Measurements from ENCODE around the gene BCR. TPM values are rescaled to one million over a fixed set of nuclear protein-coding genes. Genes with fewer than 3 reads are reported as not detected.
A peak's percentile ranks its signal among the peaks of the same experiment; 100 is the strongest.

The BCR gene
- total RNA-seq, 1 donor from 2014 or later = 109 TPM

DNA sequence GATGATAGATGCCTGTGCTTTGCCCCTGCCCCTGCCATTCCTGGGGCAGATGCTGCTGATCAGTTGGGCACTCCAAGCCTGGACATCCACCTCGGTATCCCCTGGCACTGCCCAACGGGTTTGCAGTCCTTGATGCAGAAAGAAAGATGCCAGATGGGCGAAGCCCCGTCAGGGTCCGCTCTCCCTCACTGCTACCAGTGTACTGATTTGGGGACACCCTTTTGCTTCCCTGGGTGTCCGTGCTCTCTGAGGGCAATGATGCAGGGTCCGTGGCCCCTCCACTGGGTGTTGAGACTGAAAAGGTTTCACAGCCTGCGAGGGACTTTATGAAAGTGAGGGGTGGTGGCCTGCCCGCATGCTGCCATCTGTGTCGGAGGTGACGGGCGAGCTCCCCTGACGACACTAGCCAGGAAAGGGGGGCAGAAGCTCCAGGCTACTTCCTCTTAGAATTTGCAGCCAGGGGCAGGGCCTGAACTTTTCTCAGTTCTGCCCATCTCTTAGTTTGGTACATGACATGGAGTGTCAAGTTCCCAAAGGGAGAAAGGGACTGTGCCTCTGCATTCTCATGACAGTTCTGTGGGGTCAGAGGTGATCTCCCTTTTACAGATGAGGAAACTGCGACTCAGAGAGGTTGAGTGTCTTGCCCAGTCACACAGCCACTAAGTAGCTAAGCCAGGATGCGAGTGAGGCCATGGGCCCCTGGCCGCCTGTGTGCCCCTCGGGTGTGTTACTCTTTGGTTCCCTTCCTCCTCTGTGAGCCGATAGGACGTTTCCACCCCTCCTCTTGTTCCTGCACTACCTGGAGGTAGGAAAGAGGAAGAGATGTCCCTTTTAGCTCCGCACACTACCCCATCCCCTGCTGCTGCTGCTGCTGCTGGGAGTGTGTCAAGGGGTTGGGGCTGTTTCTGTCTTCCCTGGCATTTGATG lies 96.6 kb downstream of the BCR start:
- DNase-seq (ENCODE audit: low read depth) = no peak

DNA sequence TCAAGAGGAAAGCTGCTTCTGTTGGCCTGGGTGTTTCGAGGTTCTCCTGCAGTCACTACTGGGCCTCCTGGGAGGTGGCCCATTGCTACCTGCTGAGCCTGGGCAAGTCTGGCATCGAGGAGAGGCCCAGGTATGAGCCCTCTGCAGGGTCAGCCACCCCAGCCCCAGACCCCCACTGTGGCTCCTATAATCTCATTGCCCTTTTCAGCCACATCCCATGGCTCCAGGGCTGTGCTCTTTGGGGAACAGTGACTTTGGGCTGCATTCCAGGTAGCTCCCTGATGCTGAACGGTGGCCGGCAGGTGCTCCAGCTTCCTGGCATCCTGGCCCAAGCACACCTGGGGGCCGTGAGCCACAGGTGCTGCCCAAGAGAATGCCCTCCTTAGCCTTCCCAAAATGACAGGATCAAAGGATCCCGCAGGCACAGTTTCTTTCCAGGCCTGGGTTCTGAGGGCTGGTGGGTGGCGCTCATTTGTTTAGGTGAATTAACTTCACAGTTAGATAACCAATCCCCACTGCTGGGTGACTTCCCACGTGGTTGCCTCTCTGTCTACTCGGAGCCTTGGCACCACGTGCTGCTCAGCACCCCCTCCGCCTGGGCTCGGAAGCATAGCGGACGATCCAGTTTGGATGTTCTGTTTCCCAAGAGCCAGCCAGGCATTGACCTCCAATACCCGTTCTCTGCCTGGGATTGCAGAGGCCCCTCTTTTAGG lies 97.4 kb downstream of the BCR start:
- no peak for DNase-seq (ENCODE audit: low read depth)

GRCh38 chr22:23278883-23279675 lies 98.8 kb downstream of the BCR start:
- DNase-seq (ENCODE audit: low read depth) = peak; percentile 23

DNA sequence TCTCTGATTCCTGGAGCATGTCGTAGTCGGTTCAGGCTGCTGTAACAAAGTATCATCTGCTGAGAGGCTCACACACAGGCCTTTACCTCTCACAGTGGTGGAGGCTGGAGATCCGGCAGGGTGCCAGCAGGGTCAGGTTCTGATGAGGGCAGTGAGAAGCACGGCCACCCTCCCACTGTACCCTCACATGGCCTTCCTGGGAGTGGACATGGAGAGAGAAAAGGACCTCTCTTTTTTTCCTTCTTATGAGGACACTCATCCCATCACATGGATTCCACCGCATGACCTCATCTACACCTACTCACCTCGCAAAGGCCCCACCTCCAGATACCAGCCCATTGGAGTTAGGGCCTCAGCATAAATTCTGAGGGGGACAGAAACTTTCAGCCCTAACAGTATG lies 99.5 kb downstream of the BCR start:
- DNase-seq (ENCODE audit: low read depth) = no peak

DNA sequence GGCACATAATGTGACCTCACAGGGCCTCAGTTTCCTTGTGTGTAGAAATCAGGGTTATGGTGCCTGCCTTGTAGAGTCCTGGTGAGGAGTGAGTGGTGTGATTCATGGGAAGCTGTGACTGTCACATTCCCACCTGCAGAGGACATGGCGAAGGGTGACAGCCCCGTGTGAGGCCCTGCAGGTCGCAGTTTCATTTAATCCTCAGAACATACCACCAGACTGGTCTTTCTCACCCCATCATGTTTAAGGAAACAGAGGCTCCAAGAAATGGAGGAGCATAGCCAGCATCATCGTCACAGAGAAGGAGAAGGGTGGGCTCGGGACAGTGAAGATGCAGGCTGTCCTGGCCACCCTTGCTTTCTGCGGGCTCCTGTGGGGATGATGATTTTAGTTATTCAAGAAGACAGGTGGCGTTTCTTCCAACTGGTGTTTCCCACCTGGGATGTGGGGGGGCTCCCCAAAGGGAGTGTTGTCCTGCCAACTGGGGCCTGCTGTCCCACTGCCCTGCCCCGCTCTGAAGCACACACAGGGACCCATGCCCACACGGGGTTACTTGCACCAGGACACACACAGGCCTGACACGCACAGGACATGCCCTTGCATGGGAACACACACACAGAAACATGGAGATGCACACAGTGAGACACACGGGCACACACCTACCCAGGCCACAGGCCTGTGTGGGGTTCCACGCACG lies 100.2 kb downstream of the BCR start:
- no peak for DNase-seq (ENCODE audit: low read depth)

- no peak for DNase-seq (ENCODE audit: low read depth)
Measured at GRCh38 chr22:23281053-23281405, 100.7 kb downstream of the BCR start.

DNA sequence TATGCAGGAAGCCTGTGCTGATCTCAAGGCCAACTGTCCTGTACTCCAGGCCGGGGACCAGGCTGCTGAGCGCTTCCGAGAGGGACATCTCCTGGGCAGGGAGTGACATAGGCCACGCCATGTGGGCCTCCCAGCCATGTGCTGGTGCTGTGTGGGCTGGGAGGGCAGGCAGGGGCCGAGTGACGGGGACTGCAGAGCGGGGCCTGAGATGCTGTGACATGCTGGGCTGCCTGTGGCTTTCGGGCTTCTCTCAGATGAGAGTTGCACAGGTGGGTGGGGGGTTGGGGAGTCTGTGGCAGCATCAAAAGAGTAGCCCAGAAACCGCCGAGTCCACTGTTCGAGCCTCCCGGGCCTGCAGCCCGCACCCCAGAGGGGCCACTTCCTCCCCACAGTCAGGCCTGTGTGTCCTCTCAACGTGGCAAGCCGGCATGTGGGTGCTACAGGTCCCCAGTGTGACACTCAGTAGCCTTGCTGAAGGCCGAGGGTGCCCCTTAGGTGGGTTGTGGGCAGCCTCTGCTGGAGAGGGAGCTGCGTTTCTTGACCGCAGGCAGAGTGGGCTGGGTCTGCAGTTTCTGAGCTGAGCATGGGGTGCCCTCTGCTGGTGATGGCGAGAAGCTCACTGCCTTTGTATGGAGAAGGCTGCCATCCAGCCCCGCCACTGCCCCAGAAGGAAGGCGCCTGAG lies 101.2 kb downstream of the BCR start:
- peak; percentile 59 for DNase-seq (ENCODE audit: low read depth)

GRCh38 chr22:23282089-23282501 lies 101.8 kb downstream of the BCR start:
- DNase-seq (ENCODE audit: low read depth) = peak; percentile 88

DNA sequence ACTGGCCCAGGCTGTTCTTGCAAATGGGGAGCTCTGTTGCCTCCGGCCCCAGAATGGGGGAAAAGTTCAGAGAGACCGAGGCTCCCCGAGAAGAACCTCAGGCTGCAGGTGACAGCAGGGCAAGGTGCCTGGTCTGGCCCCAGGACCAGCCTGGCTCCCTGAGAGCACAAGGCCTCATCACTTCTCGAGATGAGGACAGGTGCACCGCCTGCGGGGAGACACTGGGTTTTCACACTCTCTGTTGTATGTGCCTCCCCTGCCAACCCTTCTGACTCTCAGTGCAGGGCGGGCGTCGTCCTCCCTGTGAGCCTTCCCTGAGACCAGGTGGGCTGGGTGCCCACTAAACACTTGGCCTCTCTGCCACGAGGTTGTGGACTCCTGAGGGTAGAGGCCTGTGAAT lies 102.2 kb downstream of the BCR start:
- DNase-seq (ENCODE audit: low read depth) = no peak

GRCh38 chr22:23282986-23283385 lies 102.7 kb downstream of the BCR start:
- no peak for DNase-seq (ENCODE audit: low read depth)

- no peak for DNase-seq (ENCODE audit: low read depth)
Measured at GRCh38 chr22:23283591-23284503, 103.5 kb downstream of the BCR start.

DNA sequence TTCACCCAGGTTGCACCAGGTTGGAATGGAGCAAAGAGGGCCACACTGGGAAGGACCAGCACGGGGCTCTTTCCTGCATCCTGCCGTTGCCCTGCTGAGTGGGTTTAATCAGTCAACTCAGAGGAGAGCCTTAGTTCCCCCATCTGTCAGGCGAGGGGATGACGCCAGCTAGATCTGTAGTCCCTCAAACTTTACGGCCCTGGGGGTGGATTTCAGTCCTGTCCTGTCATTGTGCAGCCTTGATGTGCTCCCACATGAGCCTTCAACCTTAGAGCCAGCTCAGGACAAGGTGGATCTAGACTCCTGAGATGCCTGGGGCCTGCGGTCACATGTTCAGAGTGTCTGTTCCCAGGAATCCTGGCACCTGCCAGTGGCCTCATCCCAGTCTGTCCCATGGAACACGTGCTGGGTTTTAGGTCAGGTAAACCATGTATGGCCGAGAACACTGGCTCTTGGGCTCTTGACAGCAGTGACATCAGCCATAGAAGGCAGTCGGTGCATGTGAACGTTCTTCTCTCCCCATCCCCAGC lies 104.3 kb downstream of the BCR start:
- no peak for DNase-seq (ENCODE audit: low read depth)

DNA sequence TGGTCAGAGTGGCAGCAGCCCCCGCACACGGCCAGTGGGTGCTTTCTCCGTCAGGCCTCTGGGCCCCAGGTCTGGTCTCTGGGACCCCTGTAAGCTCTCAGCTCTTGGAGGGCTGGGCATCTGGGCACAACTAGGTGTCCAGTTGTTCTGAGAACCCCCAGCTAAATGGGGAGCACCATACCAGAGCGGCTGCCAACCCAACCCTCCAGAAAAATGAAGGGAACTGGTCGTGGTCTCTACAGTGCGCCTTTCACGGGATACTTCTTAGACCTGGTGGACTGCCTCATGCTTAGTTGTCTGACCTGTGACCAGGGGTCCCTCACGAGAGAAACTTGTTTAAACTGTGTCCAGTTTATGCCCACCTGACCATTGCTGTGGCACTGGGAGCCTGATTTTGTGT lies 104.9 kb downstream of the BCR start:
- no peak for DNase-seq (ENCODE audit: low read depth)

DNA sequence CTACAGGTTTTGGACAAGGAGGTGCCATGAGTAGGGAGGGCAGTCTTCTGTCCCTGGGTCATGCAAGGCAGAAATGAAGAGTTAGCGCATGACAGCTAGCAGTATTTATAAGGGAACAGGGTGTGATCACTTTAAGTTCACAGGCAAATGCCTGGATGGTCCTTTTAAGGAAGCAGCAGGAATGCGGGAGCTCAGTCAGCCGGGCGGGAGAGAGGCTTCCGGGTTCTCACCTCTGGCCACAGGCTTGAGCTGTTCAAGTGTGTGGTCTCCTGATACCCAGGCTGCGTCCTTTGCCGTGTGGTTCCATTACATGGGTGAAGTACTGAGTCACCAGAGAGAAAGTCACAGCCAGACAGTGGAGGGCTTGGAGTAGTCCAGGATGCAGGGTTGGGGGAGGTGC lies 105.4 kb downstream of the BCR start:
- no peak for DNase-seq (ENCODE audit: low read depth)

- no peak for DNase-seq (ENCODE audit: low read depth)
Measured at GRCh38 chr22:23286296-23286695, 106.0 kb downstream of the BCR start.

DNA sequence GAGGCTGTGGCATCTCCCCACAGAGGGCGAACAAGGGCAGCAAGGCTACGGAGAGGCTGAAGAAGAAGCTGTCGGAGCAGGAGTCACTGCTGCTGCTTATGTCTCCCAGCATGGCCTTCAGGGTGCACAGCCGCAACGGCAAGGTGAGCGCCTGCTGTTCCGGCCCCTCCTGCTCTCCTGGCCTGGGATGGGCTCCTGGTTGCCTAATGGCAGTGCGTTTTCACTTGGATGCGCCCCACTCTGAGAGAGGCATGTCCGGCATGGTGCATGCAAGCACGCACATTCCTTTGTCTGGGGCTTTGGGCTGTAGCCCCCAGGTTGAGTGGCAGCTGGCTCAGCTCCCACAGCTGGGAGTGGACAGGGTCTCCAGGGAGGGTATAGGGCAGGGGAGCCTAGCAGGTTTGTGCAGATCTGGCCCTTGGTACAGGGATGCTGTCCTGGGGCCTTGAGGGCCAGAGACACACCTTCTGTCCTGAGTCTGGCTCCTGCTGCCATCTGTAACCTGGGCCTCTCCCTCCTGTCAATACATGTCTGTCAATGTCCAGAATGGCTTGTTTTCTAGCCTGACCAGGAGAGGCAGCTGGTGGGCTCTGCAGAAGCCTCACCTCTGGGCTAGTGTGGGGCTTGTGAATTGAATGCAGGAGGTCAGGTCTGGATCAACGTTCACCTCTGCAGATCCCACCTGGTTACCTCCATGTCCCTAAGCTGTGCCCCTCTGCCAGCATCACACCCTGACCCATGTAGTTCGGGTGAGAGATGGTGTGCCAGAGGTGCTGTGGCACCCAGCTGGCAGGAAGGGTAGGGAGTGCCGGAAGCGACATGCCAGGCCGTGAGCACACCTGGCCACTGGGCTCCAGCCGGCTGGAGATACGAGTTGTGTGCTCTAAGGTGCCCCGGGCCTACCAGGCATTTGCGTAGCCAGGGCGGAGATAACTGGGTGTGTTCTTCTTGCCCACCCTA lies 107.1 kb downstream of the BCR start:
- DNase-seq (ENCODE audit: low read depth) = no peak

DNA sequence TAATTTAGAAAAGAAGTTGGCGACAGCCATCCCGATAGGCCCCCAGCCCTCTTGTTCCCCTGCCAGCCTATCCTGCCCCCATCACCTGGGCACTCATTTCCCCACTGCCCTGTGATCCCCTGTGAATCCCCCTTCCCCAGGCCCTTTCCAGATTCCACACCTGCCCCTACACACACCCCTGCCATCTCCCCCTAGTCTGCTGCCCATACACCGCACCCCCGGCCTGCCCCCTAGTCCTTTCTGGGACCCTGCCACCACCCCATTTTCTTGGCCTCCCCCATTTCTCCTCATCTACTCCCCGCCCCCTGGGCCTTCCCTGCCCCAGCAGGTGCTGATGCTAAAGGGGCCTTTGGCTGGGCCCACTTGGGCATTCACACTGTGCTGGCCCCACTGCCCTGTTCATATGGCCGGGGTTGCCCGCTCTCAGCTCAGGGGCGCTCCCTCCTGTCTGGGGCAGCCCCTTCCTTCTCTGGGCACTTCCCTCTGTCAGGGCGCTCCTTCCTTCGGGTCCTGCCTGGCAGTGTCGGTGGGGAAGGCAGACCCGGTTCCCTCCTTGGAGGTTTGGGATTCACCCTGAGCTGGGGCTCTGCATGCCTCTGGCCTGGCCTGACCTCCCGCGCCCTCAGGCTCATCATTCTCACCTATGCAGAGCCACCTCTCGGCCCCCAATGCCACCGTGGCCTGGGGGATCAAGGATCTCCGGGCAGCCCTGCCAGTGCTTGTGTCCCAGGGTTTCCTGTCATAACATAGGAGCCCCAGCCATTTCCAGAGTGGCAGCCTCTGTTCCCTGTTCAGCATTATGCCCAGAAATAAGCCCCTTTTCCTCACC lies 108.2 kb downstream of the BCR start:
- no peak for DNase-seq (ENCODE audit: low read depth)

DNA sequence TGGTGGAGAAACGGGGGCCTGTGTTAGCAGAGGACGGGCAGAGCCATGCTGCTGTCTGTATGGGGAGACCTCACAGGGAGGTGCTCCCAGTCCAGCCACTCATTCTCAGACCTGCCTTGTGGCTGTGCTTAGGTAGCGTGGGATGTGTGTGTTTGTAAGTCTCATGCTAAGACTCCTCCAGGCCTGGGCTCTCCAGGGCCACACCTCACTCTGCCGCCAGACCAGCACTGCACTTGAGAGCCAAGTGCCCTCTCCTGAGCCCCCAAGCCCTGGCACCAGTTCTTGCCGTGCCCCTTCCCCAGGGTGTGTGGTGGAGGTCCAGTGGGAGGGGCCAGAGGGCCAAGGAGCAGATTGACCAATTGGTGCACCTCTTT lies 108.8 kb downstream of the BCR start:
- no peak for DNase-seq (ENCODE audit: low read depth)
